ENCODE results near the gene PZP. TPM values are rescaled to one million over a fixed set of nuclear protein-coding genes. Genes with fewer than 3 reads are reported as not detected.
"Not testable (repeated sequence)": the region's sequence is repeated elsewhere in the genome, so short reads cannot be mapped to it uniquely, and the experiment has no call there.

Gene PZP
- total RNA-seq, 1 experiment from 2014 or later, result not detected

- no peak for DNase-seq (ENCODE audit: low spot score)
These were observed 23.9 kb downstream of the PZP start for GRCh38 chr12:9184276-9184675.

GRCh38 chr12:9180810-9181209 is 27.4 kb downstream of the PZP start:
- no peak for DNase-seq (ENCODE audit: low spot score)

- DNase-seq (ENCODE audit: low spot score), result no peak
These were observed 28.4 kb downstream of the PZP start for GRCh38 chr12:9179781-9180180.

- no peak for DNase-seq (ENCODE audit: low spot score)
These were observed 38.1 kb downstream of the PZP start for GRCh38 chr12:9169979-9170634.

GRCh38 chr12:9167345-9167744 is 40.9 kb downstream of the PZP start:
- not testable (repeated sequence) for DNase-seq (ENCODE audit: low spot score)

- DNase-seq (ENCODE audit: low spot score), result no peak
These were observed 44.8 kb downstream of the PZP start for GRCh38 chr12:9163392-9163791.

- no peak for DNase-seq (ENCODE audit: low spot score)
These were observed 52.1 kb downstream of the PZP start for GRCh38 chr12:9156119-9156518.

GRCh38 chr12:9149372-9149771 is 58.8 kb downstream of the PZP start:
- DNase-seq (ENCODE audit: low spot score), result peak; percentile 29

- DNase-seq (ENCODE audit: low spot score), result no peak
These were observed 59.3 kb downstream of the PZP start for GRCh38 chr12:9148926-9149325.

GRCh38 chr12:9147461-9147860 is 60.7 kb downstream of the PZP start:
- DNase-seq (ENCODE audit: low spot score), result no peak

- no peak for DNase-seq (ENCODE audit: low spot score)
These were observed 63.5 kb downstream of the PZP start for GRCh38 chr12:9144730-9145106.

GRCh38 chr12:9143929-9144729 is 64.1 kb downstream of the PZP start:
- DNase-seq (ENCODE audit: low spot score), result no peak

- peak; percentile 26 for DNase-seq (ENCODE audit: low spot score)
These were observed 65.1 kb downstream of the PZP start for GRCh38 chr12:9143137-9143536.

- DNase-seq (ENCODE audit: low spot score), result not testable (repeated sequence)
These were observed 68.5 kb downstream of the PZP start for GRCh38 chr12:9139588-9140290.

GRCh38 chr12:9135903-9136310 is 72.3 kb downstream of the PZP start:
- no peak for DNase-seq (ENCODE audit: low spot score)

- peak; percentile 46 for DNase-seq (ENCODE audit: low spot score)
These were observed 73.1 kb downstream of the PZP start for GRCh38 chr12:9134981-9135628.

GRCh38 chr12:9133216-9133916 is 74.8 kb downstream of the PZP start:
- no peak for DNase-seq (ENCODE audit: low spot score)

GRCh38 chr12:9132008-9132535 is 76.1 kb downstream of the PZP start:
- no peak for DNase-seq (ENCODE audit: low spot score)

- DNase-seq (ENCODE audit: low spot score), result no peak
These were observed 78.0 kb downstream of the PZP start for GRCh38 chr12:9130244-9130643.

- no peak for DNase-seq (ENCODE audit: low spot score)
These were observed 80.1 kb downstream of the PZP start for GRCh38 chr12:9127936-9128663.

Measured in HT-29 (cell line).